Hematopoietic multipotent progenitor cell treated with erythropoietin and hydrocortisone succinate and interleukin-3 and kit ligand, for 17 days (in vitro differentiated cells): ENCODE data around the gene SLAMF9.
"Not testable (repeated sequence)": the region's sequence is repeated elsewhere in the genome, so short reads cannot be mapped to it uniquely, and the experiment has no call there.

Source experiments
- DNase-seq: peaks from one replicate; pipeline ENCODE4 v3.0.0-alpha.2; 2015; ENCODE audit warnings: low spot score

The SLAMF9 gene

GRCh38 chr1:159920202-159920601 is 33.8 kb downstream of the SLAMF9 start:
- DNase-seq: no peak

GRCh38 chr1:159919236-159919865 is 34.7 kb downstream of the SLAMF9 start:
- DNase-seq: no peak

GRCh38 chr1:159918352-159919200 is 35.5 kb downstream of the SLAMF9 start:
- DNase-seq: no peak

GRCh38 chr1:159917533-159918351 is 36.3 kb downstream of the SLAMF9 start:
- no peak for DNase-seq

GRCh38 chr1:159916242-159917051 is 37.6 kb downstream of the SLAMF9 start:
- DNase-seq: no peak

GRCh38 chr1:159915571-159916241 is 38.3 kb downstream of the SLAMF9 start:
- DNase-seq: no peak

GRCh38 chr1:159914252-159915018 is 39.6 kb downstream of the SLAMF9 start:
- no peak for DNase-seq

GRCh38 chr1:159913451-159914192 is 40.4 kb downstream of the SLAMF9 start:
- DNase-seq: no peak

GRCh38 chr1:159911326-159912070 is 42.5 kb downstream of the SLAMF9 start:
- peak; percentile 29 for DNase-seq

- peak; percentile 54 for DNase-seq
These were observed 45.8 kb downstream of the SLAMF9 start for GRCh38 chr1:159908031-159908940.

GRCh38 chr1:159906960-159907359 is 47.1 kb downstream of the SLAMF9 start:
- no peak for DNase-seq

- DNase-seq: not testable (repeated sequence)
These were observed 50.0 kb downstream of the SLAMF9 start for GRCh38 chr1:159904036-159904435.

GRCh38 chr1:159902541-159902940 is 51.5 kb downstream of the SLAMF9 start:
- DNase-seq: no peak
